DND-41 (cell line): ENCODE data around the gene PI16.

Experiments used
- ATAC-seq: fragments of 200-7000 bp; cut with Tn5 transposase; 3 replicates; pipeline ENCODE4 v1.9.1; 2021; ENCODE audit warnings: low read depth; ENCODE audit not compliant: insufficient read depth
- DNase-seq: peaks from one replicate; pipeline ENCODE4 v3.0.0-alpha.2; 2020
- H2AFZ ChIP-seq: 2 replicates; pipeline ENCODE4 v1.6.0; 2012; ENCODE audit warnings: low read depth, low read length
- H3K27ac ChIP-seq: 2 replicates; pipeline ENCODE4 v1.5.1; 2012; ENCODE audit warnings: low read length, inconsistent platforms
- H3K27me3 ChIP-seq: fragments of 200-600 bp; sonication (generic); 2 replicates; pipeline ENCODE4 v1.6.0; 2012; ENCODE audit warnings: low read length, mild to moderate bottlenecking, inconsistent platforms; ENCODE audit not compliant: insufficient read depth, poor library complexity
- H3K36me3 ChIP-seq: 2 replicates; pipeline ENCODE4 v1.5.1; 2012; ENCODE audit warnings: low read length, inconsistent platforms; ENCODE audit not compliant: insufficient read depth
- H3K4me1 ChIP-seq: 2 replicates; pipeline ENCODE4 v1.5.1; 2012; ENCODE audit warnings: mild to moderate bottlenecking, low read length; ENCODE audit not compliant: insufficient read depth
- H3K4me2 ChIP-seq: 2 replicates; pipeline ENCODE4 v1.6.0; 2012; ENCODE audit warnings: mild to moderate bottlenecking, moderate library complexity, low read length, inconsistent platforms; ENCODE audit not compliant: insufficient read depth
- H3K4me3 ChIP-seq, 2 experiments: fragments of 200-600 bp in 1 of 2; shearing (Covaris generic) in 1 of 2; 2 replicates each; pipeline ENCODE4 v1.5.1; 2012 to 2016; ENCODE audit warnings: inconsistent platforms in 2 of 2, low read length in 2 of 2, mild to moderate bottlenecking in 2 of 2, low read depth in 1 of 2, moderate library complexity in 1 of 2
- H3K79me2 ChIP-seq: 2 replicates; pipeline ENCODE4 v1.6.0; 2012; ENCODE audit warnings: low read length, inconsistent platforms; ENCODE audit not compliant: insufficient read depth
- H3K9ac ChIP-seq: 2 replicates; pipeline ENCODE4 v1.6.0; 2012; ENCODE audit warnings: low read depth, mild to moderate bottlenecking, inconsistent platforms, low read length, moderate library complexity
- H3K9me3 ChIP-seq: 2 replicates; pipeline ENCODE4 v1.5.1; 2012; ENCODE audit warnings: low read length, moderate library complexity, mild to moderate bottlenecking, inconsistent platforms; ENCODE audit not compliant: insufficient read depth, severe bottlenecking
- H4K20me1 ChIP-seq: 2 replicates; pipeline ENCODE4 v1.6.0; 2012; ENCODE audit warnings: low read length; ENCODE audit not compliant: insufficient read depth
- CTCF ChIP-seq: IDR thresholded peaks from 2 replicates; pipeline ENCODE4 v1.5.1; 2012; ENCODE audit warnings: borderline replicate concordance, low read length, moderate library complexity, mild to moderate bottlenecking; ENCODE audit not compliant: poor library complexity, severe bottlenecking; ENCODE audit errors: extremely low read depth
- EZH2 ChIP-seq: IDR thresholded peaks from 3 replicates; pipeline ENCODE4 v1.6.1; 2012; ENCODE audit warnings: borderline replicate concordance, low read depth, mild to moderate bottlenecking, moderate library complexity, low read length, inconsistent platforms; ENCODE audit not compliant: severe bottlenecking

Gene PI16

GRCh38 chr6:36969240-36969691 lies 14.7 kb downstream of the PI16 start:
- Histone ChIP-seq H3K9ac (no peak overlapping the region), H3K4me3 (no peak overlapping the region), H3K36me3 (peaks cover 79% of the 10 kb centered on the region), H3K27me3 (no peaks in the 10 kb centered on the region), H3K27ac (no peak overlapping the region), H3K79me2 (no peaks in the 10 kb centered on the region; the same call in 1 of the 2 replicates), H3K4me2 (no peak overlapping the region), H3K9me3 (no peaks in the 10 kb centered on the region), H2AFZ (no peak overlapping the region), H4K20me1 (peaks cover 27% of the 10 kb centered on the region), H3K4me1 (peaks cover 8% of the 10 kb centered on the region)
- no peak for ATAC-seq
- TF ChIP-seq EZH2 (no peak), CTCF (no peak)
- no peak for DNase-seq

GRCh38 chr6:36969988-36970891 lies 15.7 kb downstream of the PI16 start:
- H3K9ac ChIP-seq = no peak overlapping the region
- TF ChIP-seq EZH2 (no peak), CTCF (no peak)
- H3K9me3 ChIP-seq = no peaks in the 10 kb centered on the region
- no peak overlapping the region for H2AFZ ChIP-seq
- no peaks in the 10 kb centered on the region for H3K27me3 ChIP-seq
- H3K4me2 ChIP-seq = no peak overlapping the region
- no peak overlapping the region for H3K27ac ChIP-seq
- peaks cover 29% of the 10 kb centered on the region for H4K20me1 ChIP-seq
- no peaks in the 10 kb centered on the region; the same call in 1 of the 2 replicates for H3K79me2 ChIP-seq
- DNase-seq (no peak), ATAC-seq (no peak)
- H3K4me1 ChIP-seq = no peaks in the 10 kb centered on the region
- H3K36me3 ChIP-seq = peaks cover 88% of the 10 kb centered on the region
- no peak overlapping the region for H3K4me3 ChIP-seq

- ATAC-seq = no peak
Observed at GRCh38 chr6:36970892-36971842, 16.6 kb downstream of the PI16 start.

More at GRCh38 chr6:36970892-36971842, 16.6 kb downstream of the PI16 start:
- H3K9me3 ChIP-seq = no peaks in the 10 kb centered on the region
- H3K4me3 ChIP-seq = no peak overlapping the region
- H3K36me3 ChIP-seq = peaks cover 98% of the 10 kb centered on the region
- H4K20me1 ChIP-seq = peaks cover 33% of the 10 kb centered on the region
- peaks cover 5% of the 10 kb centered on the region for H3K79me2 ChIP-seq
- H3K27me3 ChIP-seq = no peaks in the 10 kb centered on the region
- no peaks in the 10 kb centered on the region for H3K4me1 ChIP-seq
- no peak overlapping the region for H3K9ac ChIP-seq
- no peak for DNase-seq
- no peak for TF ChIP-seq CTCF
- TF ChIP-seq EZH2 = no peak
- H3K4me2 ChIP-seq = no peak overlapping the region
- H2AFZ ChIP-seq = no peak overlapping the region
- no peak overlapping the region for H3K27ac ChIP-seq
